Mucosa of rectum (tissue), 2 donors: Measurements from ENCODE around the gene ZBTB16.

ENCODE experiments used
- H3K27ac ChIP-seq, 2 donors: one replicate each; pipeline ENCODE4 v1.7.0; 2013; ENCODE audit warnings: inconsistent platforms in 2 of 2, low read depth in 2 of 2, low read length in 2 of 2
- H3K27me3 ChIP-seq, 2 donors: one replicate each; pipeline ENCODE4 v1.7.0; 2013; ENCODE audit warnings: low read length in 2 of 2; ENCODE audit not compliant: control insufficient read depth in 2 of 2, insufficient read depth in 2 of 2
- H3K36me3 ChIP-seq, 2 donors: one replicate each; pipeline ENCODE4 v1.7.0; 2013; ENCODE audit warnings: low read length in 2 of 2; ENCODE audit not compliant: control insufficient read depth in 2 of 2, insufficient read depth in 2 of 2
- H3K4me1 ChIP-seq, 2 donors: one replicate each; pipeline ENCODE4 v1.7.0; 2013; ENCODE audit warnings: low read length in 2 of 2, mild to moderate bottlenecking in 1 of 2; ENCODE audit not compliant: control insufficient read depth in 2 of 2, insufficient read depth in 2 of 2
- H3K4me3 ChIP-seq, 2 donors: one replicate each; pipeline ENCODE4 v1.7.0; 2013; ENCODE audit warnings: low read length in 2 of 2
- H3K9ac ChIP-seq, 2 donors: one replicate each; pipeline ENCODE4 v1.7.0; 2013; ENCODE audit warnings: low read length in 2 of 2, low read depth in 1 of 2, mild to moderate bottlenecking in 1 of 2
- H3K9me3 ChIP-seq, 2 donors: one replicate each; pipeline ENCODE4 v1.7.0; 2013; ENCODE audit warnings: low read length in 2 of 2; ENCODE audit not compliant: control insufficient read depth in 2 of 2
- donor health status: healthy.
- donor health status: Normal muscosa, but diverticular disease.

The ZBTB16 gene

GRCh38 chr11:114073007-114073827 lies 13.7 kb downstream of the ZBTB16 start:
- Histone ChIP-seq H3K9ac (no peak overlapping the region), H3K36me3 (peaks cover 0 to 3% of the 10 kb centered on the region in 2 donors), H3K27me3 (peaks cover 0 to 3% of the 10 kb centered on the region in 2 donors), H3K27ac (no peak overlapping the region), H3K4me3 (no peak overlapping the region), H3K9me3 (no peaks in the 10 kb centered on the region), H3K4me1 (peaks cover 6 to 11% of the 10 kb centered on the region in 2 donors)

- Histone ChIP-seq H3K9ac (no peak overlapping the region), H3K4me3 (no peak overlapping the region)
Observed at GRCh38 chr11:114073828-114074381, 14.4 kb downstream of the ZBTB16 start.

GRCh38 chr11:114074546-114075343 lies 15.2 kb downstream of the ZBTB16 start:
- Histone ChIP-seq H3K27ac (no peak overlapping the region), H3K9ac (no peak overlapping the region), H3K27me3 (peaks cover 0 to 3% of the 10 kb centered on the region in 2 donors), H3K36me3 (peaks cover 0 to 3% of the 10 kb centered on the region in 2 donors), H3K4me3 (no peak overlapping the region), H3K4me1 (peaks cover 11 to 16% of the 10 kb centered on the region in 2 donors), H3K9me3 (no peaks in the 10 kb centered on the region)

More at GRCh38 chr11:114073828-114074381, 14.4 kb downstream of the ZBTB16 start:
- H3K4me1 ChIP-seq = peaks cover 8 to 12% of the 10 kb centered on the region in 2 donors
- no peaks in the 10 kb centered on the region for H3K9me3 ChIP-seq
- no peak overlapping the region for H3K27ac ChIP-seq
- peaks cover 0 to 3% of the 10 kb centered on the region in 2 donors for H3K36me3 ChIP-seq
- H3K27me3 ChIP-seq = peaks cover 0 to 3% of the 10 kb centered on the region in 2 donors

- Histone ChIP-seq H3K27ac (no peak overlapping the region), H3K36me3 (peaks cover 0 to 3% of the 10 kb centered on the region in 2 donors), H3K27me3 (peaks cover 0 to 3% of the 10 kb centered on the region in 2 donors), H3K4me1 (peaks cover 16 to 19% of the 10 kb centered on the region in 2 donors), H3K9ac (no peak overlapping the region), H3K9me3 (no peaks in the 10 kb centered on the region), H3K4me3 (no peak overlapping the region)
Observed at GRCh38 chr11:114075344-114075610, 15.8 kb downstream of the ZBTB16 start.

- Histone ChIP-seq H3K4me1 (peaks cover 20 to 21% of the 10 kb centered on the region in 2 donors), H3K4me3 (no peak overlapping the region), H3K9me3 (no peaks in the 10 kb centered on the region), H3K27me3 (peaks cover 0 to 3% of the 10 kb centered on the region in 2 donors), H3K27ac (no peak overlapping the region), H3K36me3 (no peaks in the 10 kb centered on the region), H3K9ac (no peak overlapping the region)
Observed at GRCh38 chr11:114075891-114076441, 16.5 kb downstream of the ZBTB16 start.

- peak overlapping the region in 1 of 2 donors; percentile 10 for H3K4me3 ChIP-seq
- peaks cover 21 to 26% of the 10 kb centered on the region in 2 donors for H3K4me1 ChIP-seq
- H3K36me3 ChIP-seq = no peaks in the 10 kb centered on the region
- no peak overlapping the region for H3K9ac ChIP-seq
- no peaks in the 10 kb centered on the region for H3K9me3 ChIP-seq
- peaks cover 0 to 3% of the 10 kb centered on the region in 2 donors for H3K27me3 ChIP-seq
- no peak overlapping the region for H3K27ac ChIP-seq
Observed at GRCh38 chr11:114076921-114077331, 17.4 kb downstream of the ZBTB16 start.

GRCh38 chr11:114077482-114078305 lies 18.2 kb downstream of the ZBTB16 start:
- Histone ChIP-seq H3K9me3 (no peaks in the 10 kb centered on the region), H3K36me3 (no peaks in the 10 kb centered on the region), H3K9ac (no peak overlapping the region), H3K27me3 (peaks cover 0 to 3% of the 10 kb centered on the region in 2 donors), H3K27ac (peak overlapping the region in 1 of 2 donors; percentile 17), H3K4me1 (peaks cover 24 to 34% of the 10 kb centered on the region in 2 donors), H3K4me3 (peak overlapping the region in 1 of 2 donors; percentile 10)

GRCh38 chr11:114078423-114078822 lies 18.9 kb downstream of the ZBTB16 start:
- peaks cover 25 to 35% of the 10 kb centered on the region in 2 donors for H3K4me1 ChIP-seq

GRCh38 chr11:114079511-114080065 lies 20.1 kb downstream of the ZBTB16 start:
- Histone ChIP-seq H3K36me3 (no peaks in the 10 kb centered on the region), H3K4me1 (peaks cover 26 to 35% of the 10 kb centered on the region in 2 donors), H3K9me3 (no peaks in the 10 kb centered on the region), H3K9ac (peak overlapping the region in 1 of 2 donors; percentile 42), H3K27me3 (peaks cover 0 to 3% of the 10 kb centered on the region in 2 donors), H3K4me3 (no peak overlapping the region), H3K27ac (peak overlapping the region in 1 of 2 donors; percentile 25)

More at GRCh38 chr11:114078423-114078822, 18.9 kb downstream of the ZBTB16 start:
- Histone ChIP-seq H3K36me3 (no peaks in the 10 kb centered on the region), H3K9me3 (no peaks in the 10 kb centered on the region), H3K9ac (no peak overlapping the region), H3K27me3 (peaks cover 0 to 3% of the 10 kb centered on the region in 2 donors), H3K4me3 (no peak overlapping the region), H3K27ac (no peak overlapping the region)
